Suprapubic skin (tissue), 4 donors: Measurements from ENCODE around the gene CLK2.

Source experiments
- EP300 ChIP-seq: sonication (generic); formaldehyde crosslinking; IDR thresholded peaks from one replicate; pipeline ENCODE4 v1.6.1; 2017; ENCODE audit warnings: antibody characterized with exemption
- POLR2A ChIP-seq, 2 donors: fragments of 450-650 bp; IDR thresholded peaks; one replicate each; pipeline ENCODE4 v1.6.1; 2017; ENCODE audit warnings: antibody characterized with exemption in 2 of 2, mild to moderate bottlenecking in 2 of 2, moderate library complexity in 2 of 2
- POLR2AphosphoS5 ChIP-seq, 3 donors: sonication (generic); formaldehyde crosslinking; IDR thresholded peaks; one replicate each; pipeline ENCODE4 v1.6.1; 2017; ENCODE audit warnings: antibody characterized with exemption in 3 of 3
- TF ChIP-seq, protein P1 (sequence below), 2 donors: fragments of 200-600 bp in 1 of 2; fragments of 450-650 bp in 1 of 2; sonication (generic) in 1 of 2; IDR thresholded peaks; one replicate each; pipeline ENCODE4 v1.5.1; 2016 to 2019; ENCODE audit warnings: antibody characterized with exemption in 2 of 2, mild to moderate bottlenecking in 1 of 2, moderate library complexity in 1 of 2

DNA sequence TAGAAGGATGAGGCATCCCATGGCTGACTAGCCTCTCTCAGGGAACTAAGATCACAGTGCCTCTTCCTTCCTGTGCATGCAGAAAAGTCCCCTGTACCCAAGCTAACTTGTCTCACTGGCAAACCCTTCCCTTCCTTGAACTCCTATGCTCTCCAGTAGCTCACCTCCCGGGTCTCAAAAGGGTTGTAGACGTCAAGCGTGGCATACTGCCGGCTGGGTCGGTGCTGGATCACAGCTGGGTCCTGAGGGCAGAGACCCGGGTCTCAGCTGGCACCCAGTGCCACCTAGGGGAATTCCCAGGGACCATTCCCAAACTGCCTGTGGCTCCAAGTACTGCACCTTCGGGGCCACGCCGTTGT, 11.8 kb downstream of the CLK2 start:
- TF ChIP-seq, protein P1, sequence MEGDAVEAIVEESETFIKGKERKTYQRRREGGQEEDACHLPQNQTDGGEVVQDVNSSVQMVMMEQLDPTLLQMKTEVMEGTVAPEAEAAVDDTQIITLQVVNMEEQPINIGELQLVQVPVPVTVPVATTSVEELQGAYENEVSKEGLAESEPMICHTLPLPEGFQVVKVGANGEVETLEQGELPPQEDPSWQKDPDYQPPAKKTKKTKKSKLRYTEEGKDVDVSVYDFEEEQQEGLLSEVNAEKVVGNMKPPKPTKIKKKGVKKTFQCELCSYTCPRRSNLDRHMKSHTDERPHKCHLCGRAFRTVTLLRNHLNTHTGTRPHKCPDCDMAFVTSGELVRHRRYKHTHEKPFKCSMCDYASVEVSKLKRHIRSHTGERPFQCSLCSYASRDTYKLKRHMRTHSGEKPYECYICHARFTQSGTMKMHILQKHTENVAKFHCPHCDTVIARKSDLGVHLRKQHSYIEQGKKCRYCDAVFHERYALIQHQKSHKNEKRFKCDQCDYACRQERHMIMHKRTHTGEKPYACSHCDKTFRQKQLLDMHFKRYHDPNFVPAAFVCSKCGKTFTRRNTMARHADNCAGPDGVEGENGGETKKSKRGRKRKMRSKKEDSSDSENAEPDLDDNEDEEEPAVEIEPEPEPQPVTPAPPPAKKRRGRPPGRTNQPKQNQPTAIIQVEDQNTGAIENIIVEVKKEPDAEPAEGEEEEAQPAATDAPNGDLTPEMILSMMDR (IDR thresholded peaks at IDR 0.05) = no peak
- TF ChIP-seq EP300 (no peak), POLR2A (IDR thresholded peaks at IDR 0.05) (no peak), POLR2AphosphoS5 (IDR thresholded peaks at IDR 0.05) (no peak)
